ENCODE data around the gene USP40. TPM values are rescaled to one million over a fixed set of nuclear protein-coding genes. Genes with fewer than 3 reads are reported as not detected.

The USP40 gene
- total and polyA plus RNA-seq, 2 of the 8 experiments (the other 6 are each of a cell fraction or from before 2014, with no cell fraction given): 12.0 to 15.7 TPM

- TF ChIP-seq CHD7 (IDR thresholded peaks at IDR 0.05; ENCODE audit: insufficient replicate concordance, low read length) (no peak), POLR2AphosphoS5 (IDR thresholded peaks at IDR 0.05; ENCODE audit: low read depth, low read length) (no peak), CHD2 (IDR thresholded peaks at IDR 0.05; ENCODE audit: low read length) (no peak), TBP (IDR thresholded peaks at IDR 0.05; ENCODE audit: low read depth, low read length) (no peak), FOSL1 (IDR thresholded peaks at IDR 0.05; ENCODE audit: insufficient read depth, low read depth, low read length) (no peak), TCF12 (IDR thresholded peaks at IDR 0.05; ENCODE audit: low read depth, low read length) (no peak), PHF8 (conservative IDR thresholded peaks at IDR 0.05; ENCODE audit: low read depth, low read length) (no peak), SRF (IDR thresholded peaks at IDR 0.05; ENCODE audit: low read depth, low read length) (no peak), ATF2 (IDR thresholded peaks at IDR 0.05; ENCODE audit: low read length) (no peak), RNF2 (IDR thresholded peaks at IDR 0.05; ENCODE audit: borderline replicate concordance, low read depth, low read length, missing control alignments, poor library complexity, severe bottlenecking) (no peak)
Observed at GRCh38 chr2:233433794-233434193, 132.8 kb downstream of the USP40 start (continued).
